ENCODE results near the gene ANAPC7.
"Not testable (repeated sequence)": the region's sequence is repeated elsewhere in the genome, so short reads cannot be mapped to it uniquely, and the experiment has no call there.

DNA sequence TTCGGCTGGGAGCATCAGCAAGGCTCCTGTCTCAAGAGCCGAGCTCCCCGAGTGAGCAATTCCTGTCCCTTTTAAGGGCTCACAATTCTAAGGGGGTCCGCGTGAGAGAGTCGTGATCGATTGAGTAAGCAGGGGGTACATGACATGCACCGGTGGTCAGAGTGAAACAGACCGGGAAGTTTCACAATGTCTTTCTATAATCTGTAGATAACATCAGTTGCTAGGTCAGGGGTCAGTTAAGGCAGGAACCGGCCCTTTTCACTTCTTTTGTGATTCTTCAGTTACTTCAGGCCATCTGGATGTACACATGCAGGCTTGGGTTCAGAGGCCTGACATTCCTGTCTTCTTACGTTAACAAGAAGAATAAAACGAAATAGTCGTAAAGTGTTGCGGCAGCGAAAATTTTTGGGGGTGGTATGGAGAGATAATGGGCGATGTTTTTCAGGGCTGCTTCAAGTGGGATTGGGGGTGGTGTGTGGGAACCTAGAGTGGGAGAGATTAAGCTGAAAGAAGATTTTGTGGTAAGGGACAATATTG lies 1.7 kb upstream of the ANAPC7 start:
- TF ChIP-seq, protein P1, sequence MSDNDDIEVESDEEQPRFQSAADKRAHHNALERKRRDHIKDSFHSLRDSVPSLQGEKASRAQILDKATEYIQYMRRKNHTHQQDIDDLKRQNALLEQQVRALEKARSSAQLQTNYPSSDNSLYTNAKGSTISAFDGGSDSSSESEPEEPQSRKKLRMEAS (IDR thresholded peaks at IDR 0.05; ENCODE audit: low read depth) = not testable (repeated sequence)
- TF ChIP-seq ELF1 (IDR thresholded peaks at IDR 0.05); EZH2phosphoT487 (IDR thresholded peaks at IDR 0.05; ENCODE audit: borderline replicate concordance, low read depth); YY1 (IDR thresholded peaks at IDR 0.05; ENCODE audit: low read depth); POLR2AphosphoS5 (IDR thresholded peaks at IDR 0.05; ENCODE audit: low read depth, low read length): not testable (repeated sequence)
- TF ChIP-seq, protein P2, sequence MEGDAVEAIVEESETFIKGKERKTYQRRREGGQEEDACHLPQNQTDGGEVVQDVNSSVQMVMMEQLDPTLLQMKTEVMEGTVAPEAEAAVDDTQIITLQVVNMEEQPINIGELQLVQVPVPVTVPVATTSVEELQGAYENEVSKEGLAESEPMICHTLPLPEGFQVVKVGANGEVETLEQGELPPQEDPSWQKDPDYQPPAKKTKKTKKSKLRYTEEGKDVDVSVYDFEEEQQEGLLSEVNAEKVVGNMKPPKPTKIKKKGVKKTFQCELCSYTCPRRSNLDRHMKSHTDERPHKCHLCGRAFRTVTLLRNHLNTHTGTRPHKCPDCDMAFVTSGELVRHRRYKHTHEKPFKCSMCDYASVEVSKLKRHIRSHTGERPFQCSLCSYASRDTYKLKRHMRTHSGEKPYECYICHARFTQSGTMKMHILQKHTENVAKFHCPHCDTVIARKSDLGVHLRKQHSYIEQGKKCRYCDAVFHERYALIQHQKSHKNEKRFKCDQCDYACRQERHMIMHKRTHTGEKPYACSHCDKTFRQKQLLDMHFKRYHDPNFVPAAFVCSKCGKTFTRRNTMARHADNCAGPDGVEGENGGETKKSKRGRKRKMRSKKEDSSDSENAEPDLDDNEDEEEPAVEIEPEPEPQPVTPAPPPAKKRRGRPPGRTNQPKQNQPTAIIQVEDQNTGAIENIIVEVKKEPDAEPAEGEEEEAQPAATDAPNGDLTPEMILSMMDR (IDR thresholded peaks at IDR 0.05) = not testable (repeated sequence)

Data from SK-N-SH (cell line).